Glutamatergic neuron (in vitro differentiated cells): Measurements from ENCODE around the gene KLHL10. TPM values are rescaled to one million over a fixed set of nuclear protein-coding genes. Genes with fewer than 3 reads are reported as not detected.
"Not testable (repeated sequence)": the region's sequence is repeated elsewhere in the genome, so short reads cannot be mapped to it uniquely, and the experiment has no call there.

Experiments
- DNase-seq: peaks from one replicate; pipeline ENCODE4 v3.0.0; 2022
- H3K27ac Mint-ChIP-seq: one replicate; pipeline ENCODE4 v1.8.0; 2020; ENCODE audit warnings: mild to moderate bottlenecking, mixed read lengths, inconsistent platforms; ENCODE audit not compliant: unreplicated experiment
- H3K27me3 Mint-ChIP-seq: one replicate; pipeline ENCODE4 v1.8.0; 2020; ENCODE audit warnings: mild to moderate bottlenecking, moderate library complexity, mixed read lengths, inconsistent platforms; ENCODE audit not compliant: unreplicated experiment
- H3K36me3 Mint-ChIP-seq: one replicate; pipeline ENCODE4 v1.8.0; 2020; ENCODE audit warnings: mild to moderate bottlenecking, mixed read lengths, inconsistent platforms; ENCODE audit not compliant: unreplicated experiment
- H3K4me1 Mint-ChIP-seq: one replicate; pipeline ENCODE4 v1.8.0; 2020; ENCODE audit warnings: mild to moderate bottlenecking, low read depth, mixed read lengths, inconsistent platforms; ENCODE audit not compliant: unreplicated experiment
- H3K4me3 Mint-ChIP-seq: one replicate; pipeline ENCODE4 v1.8.0; 2020; ENCODE audit warnings: mild to moderate bottlenecking, mixed read lengths, inconsistent platforms; ENCODE audit not compliant: unreplicated experiment
- H3K9me3 Mint-ChIP-seq: one replicate; pipeline ENCODE4 v1.8.0; 2020; ENCODE audit warnings: mild to moderate bottlenecking, moderate library complexity, mixed read lengths, inconsistent platforms; ENCODE audit not compliant: unreplicated experiment
- total RNA-seq: library from RNA; stranded (reverse); fragmentation: NEBNext Ultra II Directional; extraction: Animal tissue kit (Norgen Biotek cat#: 25700); gene quantifications from one replicate; pipeline ENCODE4 v1.2.1, GENCODE V29; 2021; ENCODE audit not compliant: unreplicated experiment
- TF ChIP-seq, protein P1 (sequence below): fragments of 200-600 bp; sonication (generic); IDR thresholded peaks from one replicate; pipeline ENCODE4 v1.5.0; 2021; ENCODE audit not compliant: partially characterized antibody, unreplicated experiment

KLHL10 gene
- total RNA-seq, 1 donor from 2014 or later = not detected

DNA sequence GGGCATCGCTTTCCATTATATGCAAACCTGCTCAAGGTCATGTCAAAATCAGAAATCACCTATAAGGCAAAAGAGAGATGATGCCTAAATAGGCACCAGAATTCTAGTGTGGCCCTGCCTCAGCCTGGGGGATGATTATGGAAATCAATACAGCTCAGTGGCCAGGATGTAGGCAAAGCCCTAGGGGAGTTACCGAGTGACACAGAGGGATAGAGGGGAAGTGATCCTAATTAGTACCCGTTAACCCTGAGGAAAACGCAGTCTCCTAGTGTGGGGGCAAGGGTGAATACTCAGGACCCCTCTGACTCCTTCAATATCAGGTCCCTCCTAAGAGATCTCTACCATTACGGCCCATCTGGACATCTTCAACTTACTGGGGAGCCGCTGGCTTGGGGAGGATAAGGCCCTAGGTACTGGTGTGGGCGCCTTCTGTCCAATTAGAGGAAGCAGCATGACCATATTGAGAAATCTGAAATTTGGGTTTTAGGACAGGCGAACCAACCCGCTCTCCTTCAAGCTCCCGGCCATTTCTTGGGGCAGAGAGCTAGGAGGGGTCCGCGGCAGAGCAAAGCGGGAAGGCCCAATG is 2.3 kb upstream of the KLHL10 start:
- H3K36me3 Mint-ChIP-seq = no peaks in the 10 kb centered on the region
- peak overlapping the region; percentile 30 for H3K27ac Mint-ChIP-seq
- H3K4me1 Mint-ChIP-seq = peaks cover 6% of the 10 kb centered on the region
- peak overlapping the region; percentile 85 for H3K4me3 Mint-ChIP-seq
- H3K9me3 Mint-ChIP-seq = peaks cover 3% of the 10 kb centered on the region
- DNase-seq = peak; percentile 31
- TF ChIP-seq, protein P1, sequence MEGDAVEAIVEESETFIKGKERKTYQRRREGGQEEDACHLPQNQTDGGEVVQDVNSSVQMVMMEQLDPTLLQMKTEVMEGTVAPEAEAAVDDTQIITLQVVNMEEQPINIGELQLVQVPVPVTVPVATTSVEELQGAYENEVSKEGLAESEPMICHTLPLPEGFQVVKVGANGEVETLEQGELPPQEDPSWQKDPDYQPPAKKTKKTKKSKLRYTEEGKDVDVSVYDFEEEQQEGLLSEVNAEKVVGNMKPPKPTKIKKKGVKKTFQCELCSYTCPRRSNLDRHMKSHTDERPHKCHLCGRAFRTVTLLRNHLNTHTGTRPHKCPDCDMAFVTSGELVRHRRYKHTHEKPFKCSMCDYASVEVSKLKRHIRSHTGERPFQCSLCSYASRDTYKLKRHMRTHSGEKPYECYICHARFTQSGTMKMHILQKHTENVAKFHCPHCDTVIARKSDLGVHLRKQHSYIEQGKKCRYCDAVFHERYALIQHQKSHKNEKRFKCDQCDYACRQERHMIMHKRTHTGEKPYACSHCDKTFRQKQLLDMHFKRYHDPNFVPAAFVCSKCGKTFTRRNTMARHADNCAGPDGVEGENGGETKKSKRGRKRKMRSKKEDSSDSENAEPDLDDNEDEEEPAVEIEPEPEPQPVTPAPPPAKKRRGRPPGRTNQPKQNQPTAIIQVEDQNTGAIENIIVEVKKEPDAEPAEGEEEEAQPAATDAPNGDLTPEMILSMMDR = no peak
- no peaks in the 10 kb centered on the region for H3K27me3 Mint-ChIP-seq

DNA sequence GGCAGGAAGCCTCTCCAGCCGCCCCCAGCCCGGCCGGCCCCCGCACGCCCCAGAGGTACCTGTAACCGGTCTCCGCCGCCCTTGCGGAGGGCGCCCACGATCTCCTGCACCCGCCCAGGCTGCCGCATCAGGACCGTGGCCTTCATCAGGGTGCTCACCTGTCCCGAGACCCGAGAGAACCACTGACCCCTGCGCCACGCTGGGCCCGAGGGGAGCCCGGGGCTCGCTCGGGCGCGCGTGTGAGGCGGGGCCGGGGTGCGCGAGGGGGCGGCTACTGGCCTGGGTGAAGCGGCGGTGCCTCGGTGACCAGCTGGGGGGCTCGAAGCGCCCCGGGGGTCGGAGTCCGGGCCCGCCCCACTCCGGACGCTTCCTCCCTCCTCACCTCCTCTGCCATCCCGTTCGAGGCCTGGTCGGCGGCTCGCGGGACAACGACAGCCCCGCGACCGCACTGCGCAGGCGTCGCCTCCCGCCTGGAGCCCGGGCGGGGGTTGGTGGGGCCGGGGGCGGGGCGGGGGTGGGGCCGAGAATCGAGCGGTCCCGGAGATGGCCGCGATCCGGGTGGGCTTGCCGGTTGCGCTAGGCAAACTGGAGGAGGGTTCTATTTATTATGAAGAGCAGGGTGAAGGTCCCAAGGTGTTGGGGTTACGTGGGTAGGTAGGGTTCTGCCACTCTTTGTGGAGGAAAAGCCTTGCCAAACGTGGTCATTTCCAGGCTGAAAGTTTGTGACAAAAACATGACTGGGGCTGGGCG is 1.6 kb upstream of the KLHL10 start, which contains the start of gene NT5C3B:
NT5C3B (minus strand) TSS at position 433 of the 750 bp plus-strand sequence; CDS start at position 394, 39 bp downstream.
- Mint-ChIP-seq H3K27ac (peak within 1 kb of the TSS; percentile 30), H3K4me3 (peak within 1 kb of the TSS; percentile 85), H3K27me3 (no peaks in the 10 kb centered on the region), H3K36me3 (no peaks in the 10 kb centered on the region), H3K4me1 (peaks cover 6% of the 10 kb centered on the region), H3K9me3 (peaks cover 3% of the 10 kb centered on the region)
- TF ChIP-seq, protein P1 = no peak
- peak; percentile 77 for DNase-seq

DNA sequence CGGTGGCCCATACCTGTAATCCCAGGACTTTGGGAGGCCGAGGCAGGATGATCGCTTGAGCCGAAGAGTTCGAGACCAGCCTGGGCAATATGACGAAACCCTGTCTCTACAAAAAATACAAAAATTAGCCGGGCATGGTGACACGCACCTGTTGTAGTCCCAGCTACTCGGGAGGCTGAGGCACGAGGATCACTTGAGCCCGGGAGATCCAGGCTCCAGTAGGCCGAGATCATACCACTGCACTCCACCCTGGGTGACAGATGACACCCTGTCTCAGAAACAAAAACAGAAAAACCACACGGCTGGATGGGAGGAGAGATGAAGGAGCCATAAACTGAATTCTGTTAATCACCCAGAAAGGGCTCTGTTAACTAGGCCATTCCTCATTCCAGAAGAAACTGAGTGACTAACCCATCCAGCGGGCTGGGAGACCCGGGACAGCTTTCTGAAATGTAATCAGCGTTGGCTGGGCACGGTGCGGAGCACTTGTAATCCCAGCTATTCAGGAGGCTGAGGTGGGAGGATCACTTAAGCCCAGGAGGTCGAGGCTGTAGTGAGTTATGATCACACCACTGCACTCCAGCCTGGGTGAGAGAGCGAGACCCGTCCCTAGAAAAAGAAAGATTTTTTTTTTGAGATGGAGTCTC is 952 bp upstream of the KLHL10 start:
- Mint-ChIP-seq H3K9me3 (peaks cover 3% of the 10 kb centered on the region), H3K27me3 (no peaks in the 10 kb centered on the region), H3K4me1 (peaks cover 6% of the 10 kb centered on the region), H3K36me3 (no peaks in the 10 kb centered on the region), H3K4me3 (peak overlapping the region; percentile 81), H3K27ac (no peak overlapping the region)
- TF ChIP-seq, protein P1 = no peak
- no peak for DNase-seq

DNA sequence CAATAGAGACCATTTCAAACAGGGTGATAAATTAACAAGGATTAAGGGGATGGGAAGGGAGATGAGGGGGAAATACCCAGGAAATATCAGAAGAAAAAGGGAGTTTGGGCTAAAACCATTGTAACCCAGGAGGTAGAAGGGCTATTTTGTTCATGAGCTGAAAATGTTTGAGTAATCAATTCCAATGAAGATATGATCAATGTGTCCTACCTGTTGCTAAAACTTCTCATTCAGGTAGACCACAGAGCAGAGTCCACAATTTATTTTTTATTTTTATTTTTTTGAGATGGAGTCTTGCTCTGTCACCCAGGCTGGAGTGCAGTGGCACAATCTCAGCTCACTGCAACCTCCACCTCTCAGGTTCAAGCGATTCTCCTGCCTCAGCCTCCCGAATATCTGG is 1.8 kb downstream of the KLHL10 start:
- not testable (repeated sequence) for H3K9me3 Mint-ChIP-seq, H3K27ac Mint-ChIP-seq, DNase-seq, H3K27me3 Mint-ChIP-seq, H3K4me3 Mint-ChIP-seq, H3K4me1 Mint-ChIP-seq, H3K36me3 Mint-ChIP-seq

DNA sequence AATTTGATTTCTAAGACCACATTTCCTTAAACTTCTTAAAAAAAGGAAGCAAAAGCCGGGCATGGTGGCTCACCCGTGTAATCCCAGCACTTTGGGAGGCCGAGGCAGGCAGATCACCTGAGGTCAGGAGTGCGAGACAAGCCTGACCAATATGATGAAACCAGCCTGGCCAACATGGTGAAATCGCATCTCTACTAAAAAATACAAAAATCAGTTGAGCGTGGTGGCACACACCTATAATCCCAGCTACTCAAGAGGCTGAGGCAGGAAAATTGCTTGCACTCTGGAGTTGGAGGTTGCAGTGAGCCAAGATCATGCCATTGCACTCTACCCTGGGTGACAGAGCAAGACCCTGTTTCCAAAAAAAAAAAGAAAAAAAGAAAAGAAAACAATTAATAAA is 3.2 kb downstream of the KLHL10 start:
- not testable (repeated sequence) for DNase-seq, H3K9me3 Mint-ChIP-seq, H3K4me3 Mint-ChIP-seq, H3K36me3 Mint-ChIP-seq, H3K27ac Mint-ChIP-seq, H3K27me3 Mint-ChIP-seq, H3K4me1 Mint-ChIP-seq
